Measurements from ENCODE around the gene FBXO3.
"Not testable (repeated sequence)": the region's sequence is repeated elsewhere in the genome, so short reads cannot be mapped to it uniquely, and the experiment has no call there.

The FBXO3 gene, protein sequence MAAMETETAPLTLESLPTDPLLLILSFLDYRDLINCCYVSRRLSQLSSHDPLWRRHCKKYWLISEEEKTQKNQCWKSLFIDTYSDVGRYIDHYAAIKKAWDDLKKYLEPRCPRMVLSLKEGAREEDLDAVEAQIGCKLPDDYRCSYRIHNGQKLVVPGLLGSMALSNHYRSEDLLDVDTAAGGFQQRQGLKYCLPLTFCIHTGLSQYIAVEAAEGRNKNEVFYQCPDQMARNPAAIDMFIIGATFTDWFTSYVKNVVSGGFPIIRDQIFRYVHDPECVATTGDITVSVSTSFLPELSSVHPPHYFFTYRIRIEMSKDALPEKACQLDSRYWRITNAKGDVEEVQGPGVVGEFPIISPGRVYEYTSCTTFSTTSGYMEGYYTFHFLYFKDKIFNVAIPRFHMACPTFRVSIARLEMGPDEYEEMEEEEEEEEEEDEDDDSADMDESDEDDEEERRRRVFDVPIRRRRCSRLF

GRCh38 chr11:33773987-33774735 lies at the start of gene FBXO3:
Gene FBXO3 (minus strand): TSS chr11:33774520. CDS start chr11:33774497, 23 bp downstream.
- DNase-seq = peak; percentile 57 to 85 (median 72)

DNA sequence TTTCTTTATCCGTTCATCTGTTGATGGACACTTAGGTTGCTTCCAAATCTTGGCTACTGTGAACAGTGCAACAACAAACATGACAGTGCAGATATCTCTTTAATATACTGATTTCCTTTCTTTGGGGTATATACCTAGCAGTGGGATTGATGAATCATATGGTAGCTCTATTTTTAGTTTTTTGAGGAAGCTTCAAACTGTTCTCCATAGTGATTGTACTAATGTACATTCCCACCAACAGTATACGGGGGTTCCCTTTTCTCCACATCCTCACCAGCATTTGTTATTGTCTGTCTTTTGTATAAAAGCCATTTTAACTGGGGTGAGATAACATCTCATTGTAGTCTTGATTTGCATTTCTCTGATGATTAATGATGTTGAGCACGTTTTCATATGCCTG lies 48.7 kb upstream of the FBXO3 start:
- not testable (repeated sequence) for DNase-seq

DNA sequence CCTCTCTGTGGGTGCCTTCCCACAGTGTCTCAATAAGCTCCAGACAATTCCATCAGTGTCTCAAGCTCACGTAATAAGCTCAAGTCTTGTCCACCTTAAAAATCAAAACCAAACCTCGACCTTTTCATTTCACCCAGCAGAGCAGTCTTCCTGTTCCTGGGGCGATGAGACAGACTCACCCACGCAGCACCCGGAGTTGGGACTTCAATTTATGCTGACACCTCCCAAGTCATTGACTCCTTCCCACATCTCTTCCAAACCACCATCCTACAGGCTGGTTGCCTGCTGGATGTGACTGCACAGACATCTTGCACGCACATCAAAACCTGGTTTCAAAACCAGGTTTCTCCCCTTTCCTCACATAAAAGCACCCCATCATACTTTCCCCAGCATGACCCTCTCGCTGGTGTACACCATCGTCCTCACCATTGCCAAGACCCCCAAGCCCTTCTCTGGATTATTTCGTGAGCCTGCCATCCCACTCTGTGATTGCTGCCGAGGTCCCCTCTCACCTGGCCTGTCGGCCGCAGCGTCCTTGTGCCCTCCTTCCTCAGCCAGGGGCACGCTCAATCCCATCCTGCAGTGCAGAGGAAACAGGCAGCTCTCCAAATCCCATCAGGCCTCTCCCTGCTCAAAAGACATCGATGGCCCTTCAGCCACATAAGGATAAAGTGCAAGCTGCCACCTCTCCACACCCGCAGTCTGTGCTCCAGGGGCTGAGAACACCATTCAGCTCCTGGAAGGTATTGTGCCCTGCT lies 45.1 kb upstream of the FBXO3 start:
- DNase-seq = no peak

- DNase-seq = peak; percentile 61 to 91 (median 82)
Observed at GRCh38 chr11:33808228-33808828, 34.0 kb upstream of the FBXO3 start.

DNA sequence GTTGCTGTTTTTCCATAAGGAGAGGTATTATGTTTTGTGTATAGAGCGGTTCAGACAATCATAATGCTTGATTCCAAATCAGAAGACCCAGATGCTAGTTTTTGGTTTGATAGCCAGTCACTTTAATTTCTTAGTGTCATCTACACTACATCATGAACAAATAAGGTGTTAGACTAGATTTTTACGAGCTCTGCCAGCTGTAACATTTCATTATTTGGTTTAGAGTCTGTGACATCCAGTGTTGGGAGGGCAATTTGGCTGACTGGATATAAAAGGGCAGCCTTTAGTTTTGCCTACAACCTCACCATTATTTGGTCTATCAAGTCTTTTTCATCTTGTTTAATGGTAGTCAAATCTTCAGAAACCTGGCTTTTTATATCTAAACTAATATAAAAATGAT lies 30.2 kb upstream of the FBXO3 start:
- no peak for DNase-seq

DNA sequence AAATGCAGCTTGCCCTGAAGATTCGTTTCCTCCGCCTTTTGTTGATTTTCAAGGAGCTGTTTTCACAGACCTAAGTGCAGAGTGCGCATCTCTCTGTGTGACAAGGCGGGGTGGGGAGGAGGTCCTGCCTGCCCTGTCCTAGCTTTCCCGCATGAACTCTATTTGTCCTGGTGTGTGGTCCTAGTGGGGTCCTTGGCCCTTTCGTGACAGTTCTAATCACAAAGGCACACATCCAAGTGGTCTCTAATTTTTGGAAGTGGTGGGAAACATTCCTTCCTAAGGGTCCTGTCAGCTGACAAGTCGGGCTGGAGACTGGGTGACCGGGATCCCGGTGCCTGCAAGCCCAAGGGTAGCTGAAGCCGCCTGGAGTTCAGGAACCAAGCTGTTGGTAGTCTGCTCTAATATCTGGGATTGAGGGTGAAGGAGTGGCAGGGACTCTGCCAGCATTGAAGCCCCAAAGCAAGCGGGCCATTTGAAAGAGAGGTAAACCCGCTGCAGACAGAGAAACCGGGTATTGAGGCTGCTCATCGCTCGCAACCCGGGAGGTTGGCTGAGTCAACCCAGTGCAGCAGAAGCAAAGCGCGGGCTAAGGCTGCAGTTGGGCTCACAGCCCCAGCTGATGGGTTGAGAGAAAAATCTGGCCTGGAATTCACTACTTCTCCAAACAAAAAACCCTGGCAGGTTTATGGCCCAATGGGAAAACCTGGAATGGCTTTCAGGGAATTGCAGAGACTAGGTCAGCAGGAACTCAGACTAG lies 28.1 kb upstream of the FBXO3 start:
- DNase-seq = peak in 1 of 4 experiments; percentile 2

GRCh38 chr11:33801821-33802193 lies 27.5 kb upstream of the FBXO3 start:
- DNase-seq = no peak

DNA sequence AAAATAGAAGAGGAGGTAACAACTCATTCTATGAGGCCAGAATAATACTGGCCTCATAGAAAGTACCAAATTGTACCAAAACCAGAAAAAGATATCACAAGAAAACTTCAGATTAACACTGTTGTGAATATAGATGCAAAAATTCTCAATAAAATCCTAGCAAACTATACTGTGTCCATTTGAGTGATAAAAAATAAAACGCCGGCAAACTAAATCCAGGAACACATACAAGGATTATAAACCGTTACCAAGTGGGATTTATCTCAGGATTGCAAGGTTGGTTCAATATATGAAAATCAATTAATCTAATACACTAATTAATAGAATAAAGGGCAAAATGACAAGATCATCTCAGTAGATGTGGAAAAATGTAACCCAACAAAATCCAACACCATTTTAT lies 23.6 kb upstream of the FBXO3 start:
- no peak for DNase-seq

DNA sequence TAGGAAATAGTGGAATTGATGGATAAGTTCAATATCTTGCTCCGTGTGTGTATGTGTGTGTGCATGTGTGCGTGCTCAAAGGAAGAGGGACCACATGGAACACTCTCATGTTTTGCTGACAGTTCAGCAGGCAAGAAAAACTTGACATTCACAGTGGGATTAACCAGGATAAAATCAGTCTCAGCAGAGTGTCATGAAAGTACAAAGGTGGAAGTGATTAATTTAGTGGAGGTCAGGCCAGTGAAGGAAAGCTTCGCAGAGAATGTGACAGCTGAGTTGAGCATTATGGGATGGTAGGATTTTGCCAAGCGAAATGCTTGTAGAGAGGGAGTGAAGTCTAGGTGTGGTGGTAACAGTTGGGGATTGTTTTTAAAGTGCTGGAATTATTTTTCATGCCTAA lies 15.7 kb upstream of the FBXO3 start:
- no peak for DNase-seq

DNA sequence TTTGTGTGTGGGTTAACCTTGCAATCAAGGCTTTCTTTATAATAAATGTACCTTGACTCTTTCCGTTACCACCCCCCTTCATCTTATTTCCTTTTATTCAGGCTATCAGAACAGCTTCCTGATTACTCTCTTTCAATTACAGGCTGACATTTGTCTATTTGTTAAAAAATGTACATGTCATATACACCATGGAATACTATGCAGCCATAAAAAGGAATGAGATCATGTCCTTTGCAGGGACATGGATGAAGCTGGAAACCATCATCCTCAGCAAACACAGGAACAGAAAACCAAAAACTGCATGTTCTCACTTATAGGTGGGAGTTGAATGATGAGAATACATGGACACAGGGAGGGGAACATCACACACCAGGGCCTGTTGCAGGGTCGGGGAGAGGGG lies 13.8 kb upstream of the FBXO3 start:
- DNase-seq = not testable (repeated sequence)

DNA sequence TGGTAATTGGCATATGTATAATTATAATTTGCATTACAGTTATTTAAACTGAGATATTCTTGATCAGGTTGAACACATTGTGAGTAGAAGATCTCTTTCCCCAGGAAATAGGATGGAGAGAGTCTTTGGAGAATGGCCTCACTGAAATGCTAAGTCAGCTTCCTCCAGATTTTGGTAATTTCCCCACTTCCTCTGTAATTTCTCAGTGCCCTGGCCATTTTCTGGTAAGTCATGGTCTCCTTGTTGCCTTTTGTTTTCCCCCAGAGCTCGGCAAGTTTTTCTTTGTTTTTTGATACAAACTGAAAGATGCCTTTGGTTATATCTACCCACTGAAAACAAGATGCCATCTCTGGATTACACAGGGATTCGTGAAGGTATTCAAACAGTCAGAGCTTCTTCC lies 12.8 kb upstream of the FBXO3 start:
- DNase-seq = no peak

- DNase-seq = no peak
Observed at GRCh38 chr11:33785609-33786008, 11.3 kb upstream of the FBXO3 start.

DNA sequence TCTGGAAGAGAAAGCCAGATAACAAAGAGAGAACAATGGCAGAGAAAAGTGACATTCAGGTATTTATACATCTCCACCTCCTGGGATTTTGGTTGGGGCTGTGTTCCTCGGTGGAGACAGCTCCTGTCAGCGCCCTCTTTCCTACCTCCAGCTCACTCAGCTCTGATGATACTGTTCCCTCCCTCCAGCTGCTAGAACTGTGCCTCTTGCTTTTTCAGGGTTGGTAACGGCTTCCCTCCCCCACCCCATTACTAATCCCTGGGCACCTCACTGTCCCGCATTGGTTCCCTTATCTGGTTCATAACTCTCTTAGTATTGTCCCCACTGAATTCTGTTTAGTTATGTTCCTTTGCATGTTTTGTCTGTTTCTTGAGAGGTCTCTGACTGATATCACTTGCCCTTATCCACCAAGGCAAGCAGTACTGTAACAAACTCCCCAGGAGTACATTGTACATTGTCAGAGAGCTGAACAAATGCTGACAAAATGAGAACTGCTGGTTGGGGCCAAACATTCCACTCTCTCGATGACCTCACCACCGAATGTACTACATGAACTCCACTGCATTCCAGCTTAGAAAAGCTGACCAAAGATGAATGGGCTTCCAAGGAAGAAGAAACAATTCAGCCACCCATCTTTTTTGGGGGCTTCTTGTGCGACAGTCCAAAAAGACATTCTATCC lies 5.7 kb upstream of the FBXO3 start:
- DNase-seq = no peak

GRCh38 chr11:33778675-33779074 lies 4.4 kb upstream of the FBXO3 start:
- DNase-seq = no peak

DNA sequence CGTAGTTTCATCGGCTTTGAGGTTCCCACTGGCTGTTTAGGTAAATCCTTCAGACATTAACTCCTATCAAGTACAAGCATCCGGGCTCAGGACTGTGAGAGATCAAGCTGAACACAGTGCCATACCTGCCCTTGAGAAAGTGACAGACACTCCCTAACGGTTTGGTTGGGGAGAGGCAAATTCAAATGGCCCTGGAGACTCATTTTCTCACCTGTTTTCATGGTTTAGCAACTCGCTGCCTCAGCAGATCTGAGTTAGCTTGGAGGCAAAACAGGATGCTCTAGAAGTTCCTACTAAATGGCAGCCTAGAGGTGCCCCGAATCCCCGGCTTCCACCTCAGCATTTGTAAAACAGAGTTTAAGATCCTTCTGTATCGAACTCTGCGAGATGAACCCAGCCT lies 3.6 kb upstream of the FBXO3 start:
- no peak for DNase-seq

DNA sequence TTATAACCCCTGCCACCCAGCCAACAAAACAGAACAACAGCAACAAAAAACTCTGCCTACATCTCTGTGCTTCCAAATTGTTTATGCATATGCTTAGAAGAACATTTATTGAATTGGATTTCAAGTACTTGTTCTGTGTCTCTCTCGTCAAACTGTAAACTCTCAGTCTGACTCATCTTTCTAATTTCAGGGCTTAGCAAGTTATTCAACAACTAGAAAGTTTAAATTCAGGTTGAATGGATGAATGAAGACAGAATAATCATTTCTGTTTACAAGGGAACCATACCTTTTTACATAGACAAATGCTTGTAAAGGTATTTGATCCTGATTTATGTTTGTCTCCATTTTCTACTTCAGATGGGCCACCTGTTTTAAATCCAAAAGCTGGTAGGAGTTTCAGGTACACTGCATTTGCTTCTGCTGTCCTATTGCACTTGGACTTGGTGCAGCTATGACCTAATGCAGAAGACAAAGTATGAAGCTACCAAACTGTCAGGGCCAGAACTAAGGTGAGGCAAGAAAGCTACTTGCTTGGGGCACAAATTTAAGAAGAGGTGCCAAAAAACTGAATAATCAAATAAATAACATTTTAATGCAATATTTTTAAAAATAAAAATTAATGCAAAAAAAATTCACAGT lies 1.6 kb upstream of the FBXO3 start:
- no peak for DNase-seq

DNA sequence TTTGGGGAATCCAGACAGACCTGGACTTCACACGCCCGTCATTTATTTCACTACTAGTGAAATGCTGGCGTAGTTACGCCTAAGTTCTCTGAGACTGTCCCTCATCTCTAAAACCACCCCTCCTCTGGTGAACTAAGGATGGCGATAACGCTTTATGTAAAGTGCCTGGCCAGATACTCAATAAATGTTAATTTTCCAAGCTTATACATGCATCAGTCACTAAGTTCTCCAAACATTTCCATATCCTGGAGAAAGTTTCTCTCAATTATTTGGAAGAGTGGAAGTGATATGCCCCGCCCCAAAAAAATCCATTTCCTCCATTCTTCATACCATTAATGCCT lies 1.1 kb upstream of the FBXO3 start:
- no peak for DNase-seq

GRCh38 chr11:33774736-33775466 lies 581 bp upstream of the FBXO3 start:
- DNase-seq = no peak

- DNase-seq = peak in 2 of 4 experiments; percentile 10 to 15
Observed at GRCh38 chr11:33773404-33773986, 825 bp downstream of the FBXO3 start.

GRCh38 chr11:33772870-33773269 lies 1.4 kb downstream of the FBXO3 start:
- DNase-seq = no peak
